Adipocyte (in vitro differentiated cells): ENCODE data around the gene PARD3.

Experiments
- DNase-seq: peaks from one replicate; pipeline ENCODE4 v3.0.0-alpha.2; 2015; ENCODE audit warnings: low read depth
- H3K27me3 ChIP-seq: replicated peaks from 2 replicates; pipeline ENCODE4 v1.7.0; 2013; ENCODE audit warnings: mild to moderate bottlenecking, low read length, moderate library complexity; ENCODE audit not compliant: control insufficient read depth, insufficient read depth
- H3K36me3 ChIP-seq: 2 replicates; pipeline ENCODE4 v1.7.0; 2013; ENCODE audit warnings: low read length, mild to moderate bottlenecking, moderate library complexity; ENCODE audit not compliant: control insufficient read depth, insufficient read depth, severe bottlenecking
- H3K4me1 ChIP-seq: 2 replicates; pipeline ENCODE4 v1.7.0; 2013; ENCODE audit warnings: mild to moderate bottlenecking, low read length, moderate library complexity; ENCODE audit not compliant: control insufficient read depth, insufficient read depth
- H3K4me3 ChIP-seq: 2 replicates; pipeline ENCODE4 v1.7.0; 2013; ENCODE audit warnings: mild to moderate bottlenecking, low read length, moderate library complexity
- H3K9ac ChIP-seq: 2 replicates; pipeline ENCODE4 v1.7.0; 2013; ENCODE audit warnings: mild to moderate bottlenecking, low read length, moderate library complexity
- H3K9me3 ChIP-seq: 2 replicates; pipeline ENCODE4 v1.7.0; 2013; ENCODE audit warnings: mild to moderate bottlenecking, low read length, moderate library complexity; ENCODE audit not compliant: control insufficient read depth

The PARD3 gene

DNA sequence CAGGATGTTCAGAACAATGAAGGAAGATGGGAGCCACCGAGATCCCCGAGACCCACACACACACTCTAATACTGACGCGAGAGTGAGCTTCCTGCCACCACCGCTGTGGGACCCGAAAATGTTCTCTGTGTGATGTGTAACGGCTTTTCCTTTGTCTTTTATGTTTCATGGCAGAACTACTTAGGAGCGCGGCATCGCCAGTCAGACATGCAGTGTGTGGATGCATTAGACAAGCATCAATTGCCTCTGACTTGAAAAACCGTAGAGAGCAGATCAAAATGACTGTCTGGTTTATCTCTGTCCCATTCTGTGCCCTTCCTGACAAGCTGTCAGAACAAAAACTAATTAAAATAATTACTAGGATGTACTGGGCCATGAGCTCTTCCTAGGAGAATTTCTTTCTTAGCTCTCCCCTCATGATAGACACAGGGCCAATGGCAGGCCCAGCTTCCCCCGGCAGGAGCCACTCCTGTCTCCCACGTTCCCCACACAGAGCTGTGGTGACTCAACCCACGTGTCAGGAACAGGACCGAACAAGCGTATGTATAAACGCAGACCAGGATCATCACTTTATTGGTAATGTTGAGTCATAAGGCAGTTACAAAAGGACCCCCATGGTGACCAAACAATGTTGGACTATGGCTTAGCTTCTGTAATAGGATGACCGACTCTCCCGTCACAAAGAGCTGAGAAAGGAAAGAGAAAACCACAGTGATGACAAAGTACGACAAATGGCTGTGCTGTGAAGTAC lies 705.0 kb downstream of the PARD3 start:
- DNase-seq = no peak
- Histone ChIP-seq H3K4me1 (peaks cover 15% of the 10 kb centered on the region), H3K27me3 (no peaks in the 10 kb centered on the region), H3K9ac (no peak overlapping the region), H3K9me3 (no peaks in the 10 kb centered on the region), H3K36me3 (no peaks in the 10 kb centered on the region), H3K4me3 (no peak overlapping the region)

DNA sequence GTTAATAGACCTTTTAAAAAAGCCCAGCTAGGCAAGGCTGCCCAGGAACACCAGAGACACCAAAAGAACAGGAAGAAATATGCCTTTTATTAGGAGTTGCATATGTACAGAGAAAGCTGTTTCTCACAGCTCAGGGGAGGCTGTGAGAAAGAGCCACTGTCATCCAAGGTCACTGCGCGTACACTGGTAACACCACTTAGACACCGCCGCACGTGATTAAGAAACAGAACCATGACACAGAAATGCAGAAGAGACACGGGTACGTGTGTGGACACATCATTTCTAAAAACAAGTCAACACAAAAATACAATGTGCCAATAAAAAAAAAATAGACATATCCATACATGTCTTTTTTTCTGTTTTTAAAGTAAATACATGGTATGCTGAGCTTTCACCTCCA lies 705.6 kb downstream of the PARD3 start:
- Histone ChIP-seq H3K4me1 (peaks cover 15% of the 10 kb centered on the region), H3K9me3 (no peaks in the 10 kb centered on the region), H3K9ac (no peak overlapping the region), H3K27me3 (no peaks in the 10 kb centered on the region), H3K4me3 (no peak overlapping the region), H3K36me3 (no peaks in the 10 kb centered on the region)
- DNase-seq = no peak

DNA sequence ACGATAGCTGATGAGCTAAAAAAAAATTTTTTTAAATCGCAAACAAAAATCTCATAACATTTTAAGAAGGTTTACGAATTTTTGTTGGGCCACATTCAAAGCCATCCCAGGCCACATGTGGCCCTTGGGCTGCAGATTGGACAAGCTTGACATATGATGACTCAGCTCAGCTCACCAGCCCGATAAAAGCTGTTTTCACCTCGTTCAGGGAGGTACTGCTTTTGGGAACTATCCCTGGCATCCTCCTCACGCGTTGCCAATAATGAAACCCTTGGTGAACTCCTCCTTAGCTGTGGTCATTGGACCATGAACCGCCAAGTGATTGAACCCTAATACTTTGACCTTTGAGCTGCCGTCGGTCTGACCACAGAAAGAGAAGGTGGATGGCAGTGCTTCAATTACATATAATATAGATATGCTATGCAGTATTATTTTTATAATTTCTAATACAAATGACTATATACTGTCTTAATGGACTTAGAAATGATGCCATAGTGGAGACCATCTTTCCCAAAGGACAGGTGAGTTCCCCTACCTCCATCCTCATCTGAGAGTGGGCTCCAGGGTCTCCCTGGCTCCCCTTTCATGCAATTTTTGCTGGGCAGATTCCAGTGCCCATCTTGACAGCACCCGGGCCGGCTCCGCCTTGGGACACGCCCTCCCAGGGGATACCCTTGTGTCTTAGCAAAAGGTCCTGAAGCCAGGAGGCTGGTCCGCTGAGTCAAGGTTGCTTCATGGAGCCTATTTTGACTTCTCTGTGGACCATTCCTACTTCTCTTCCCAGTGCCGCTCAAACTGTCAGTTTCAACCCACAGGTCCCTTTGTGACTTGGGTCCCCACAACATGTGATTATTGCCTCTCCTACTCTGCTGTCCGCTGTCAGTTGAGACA lies 707.2 kb downstream of the PARD3 start:
- peaks cover 19% of the 10 kb centered on the region for H3K4me1 ChIP-seq
- H3K4me3 ChIP-seq = no peak overlapping the region
- H3K27me3 ChIP-seq = no peaks in the 10 kb centered on the region
- H3K36me3 ChIP-seq = no peaks in the 10 kb centered on the region
- no peaks in the 10 kb centered on the region for H3K9me3 ChIP-seq
- no peak for DNase-seq
- no peak overlapping the region for H3K9ac ChIP-seq

DNA sequence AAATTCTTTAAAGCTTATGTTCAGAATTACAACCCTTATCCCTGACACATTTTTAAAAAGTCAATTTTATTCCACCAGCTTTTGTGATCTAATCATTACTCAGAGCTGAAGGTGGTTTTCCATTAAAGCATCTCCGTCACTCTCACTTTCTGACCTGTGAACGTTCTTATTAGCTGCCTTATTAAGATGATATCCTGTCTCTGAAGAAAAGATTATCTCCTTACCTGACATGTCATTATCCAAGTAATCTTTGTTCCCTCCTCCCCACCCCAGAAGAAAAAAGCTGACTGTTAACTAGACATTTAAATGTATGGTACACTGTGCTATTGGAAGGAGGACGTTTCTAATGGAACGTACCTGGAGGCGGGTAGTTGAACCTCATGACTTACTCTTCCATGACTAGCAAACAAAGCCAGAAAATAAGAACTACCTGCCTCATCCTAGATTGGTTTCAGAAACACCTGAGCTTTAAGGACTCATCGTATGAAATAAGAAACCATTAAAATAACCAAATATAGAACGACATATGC lies 708.7 kb downstream of the PARD3 start:
- Histone ChIP-seq H3K9me3 (no peaks in the 10 kb centered on the region), H3K9ac (no peak overlapping the region), H3K27me3 (no peaks in the 10 kb centered on the region), H3K36me3 (no peaks in the 10 kb centered on the region), H3K4me3 (no peak overlapping the region), H3K4me1 (peaks cover 19% of the 10 kb centered on the region)
- no peak for DNase-seq

DNA sequence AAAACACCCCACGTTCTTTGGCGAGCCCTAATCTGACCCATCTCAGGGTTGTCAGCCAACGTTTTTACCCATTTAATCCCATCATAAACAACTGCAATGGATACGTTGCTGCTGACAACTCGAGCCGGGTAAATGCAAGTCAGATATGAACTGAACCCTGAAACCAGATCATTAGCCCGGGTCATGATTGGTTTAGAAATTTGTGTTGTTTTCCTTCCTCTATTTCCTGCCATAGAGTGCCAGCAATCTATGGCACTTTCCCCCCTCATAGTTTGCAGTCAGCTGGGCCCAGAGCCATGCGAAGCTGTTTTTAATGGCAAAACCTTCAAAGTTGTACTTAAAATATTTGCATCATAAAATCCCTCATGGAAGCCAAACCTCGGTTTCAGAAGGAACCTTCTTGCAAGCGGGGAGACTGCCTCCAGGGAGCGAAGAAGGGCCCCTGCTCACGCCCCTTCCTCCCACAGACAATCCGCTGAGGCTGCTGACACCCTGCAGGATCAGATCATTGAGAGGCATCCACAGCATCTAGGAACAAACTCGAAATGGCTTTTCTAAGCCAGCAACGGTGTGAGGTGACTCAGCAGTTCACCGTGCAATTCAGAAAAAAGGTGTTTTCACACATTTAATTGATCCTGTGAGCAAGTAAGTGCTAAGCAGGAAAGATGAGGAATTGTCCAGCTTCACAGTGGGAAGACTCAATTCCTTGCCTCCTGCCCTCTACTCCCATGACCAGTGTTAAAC lies 710.1 kb downstream of the PARD3 start:
- H3K4me3 ChIP-seq = no peak overlapping the region
- H3K4me1 ChIP-seq = peaks cover 21% of the 10 kb centered on the region
- DNase-seq = no peak
- H3K9me3 ChIP-seq = no peaks in the 10 kb centered on the region
- H3K36me3 ChIP-seq = no peaks in the 10 kb centered on the region
- H3K27me3 ChIP-seq = no peaks in the 10 kb centered on the region
- H3K9ac ChIP-seq = no peak overlapping the region

DNA sequence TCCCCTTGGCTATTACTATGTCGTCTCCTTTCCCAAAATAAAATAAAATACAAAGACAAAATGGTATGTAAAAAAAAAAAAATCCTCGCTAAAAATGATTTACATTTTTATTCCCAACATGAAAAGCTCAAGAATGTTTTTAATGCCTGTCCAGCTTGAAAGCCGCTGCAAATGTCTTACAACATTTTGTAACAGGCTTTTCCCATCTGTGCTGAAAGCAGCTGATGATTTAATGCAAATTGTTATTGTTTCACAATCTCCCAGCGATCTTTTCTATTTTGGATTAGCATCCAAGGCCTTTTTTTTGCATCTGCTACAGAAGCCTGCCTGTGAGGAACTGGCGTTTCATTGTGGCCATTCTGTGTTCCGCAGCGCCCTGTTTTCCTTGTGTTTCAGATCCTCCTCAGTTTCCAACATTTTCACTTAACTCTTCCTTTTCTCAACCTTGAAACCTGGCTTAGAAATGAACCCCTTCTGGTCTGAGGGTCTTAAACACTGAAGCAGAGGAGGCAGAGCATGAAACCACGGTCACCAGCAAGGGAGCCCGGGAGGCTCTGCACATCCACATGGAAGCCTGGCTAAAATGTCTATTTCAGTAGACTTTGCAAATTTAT lies 712.1 kb downstream of the PARD3 start:
- Histone ChIP-seq H3K36me3 (no peaks in the 10 kb centered on the region), H3K9ac (peak overlapping the region; percentile 82), H3K27me3 (no peaks in the 10 kb centered on the region), H3K4me3 (peak overlapping the region; percentile 70), H3K4me1 (peaks cover 21% of the 10 kb centered on the region), H3K9me3 (no peaks in the 10 kb centered on the region)
- DNase-seq = peak; percentile 86

DNA sequence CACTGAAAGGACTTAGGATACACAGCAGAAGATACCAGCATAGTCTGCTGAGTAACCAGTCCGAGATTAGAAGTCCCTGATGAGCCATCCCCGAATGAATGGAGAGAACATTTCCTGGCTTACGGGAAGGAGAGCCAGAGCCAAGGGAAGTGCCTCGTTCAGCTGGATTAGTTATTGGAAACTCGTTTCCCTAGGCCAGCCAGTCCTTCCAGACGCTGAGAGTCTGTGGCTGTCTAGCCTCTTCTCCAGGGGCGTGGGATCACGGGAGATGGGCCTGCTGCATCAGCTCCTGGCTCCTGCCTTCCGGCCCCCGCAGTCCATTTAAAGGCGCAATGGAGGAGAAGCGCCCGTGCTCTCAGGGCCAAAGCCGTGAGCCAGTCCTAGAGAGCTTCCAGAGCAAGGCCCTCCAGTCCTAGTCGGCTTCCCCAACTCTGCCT lies 712.8 kb downstream of the PARD3 start:
- no peaks in the 10 kb centered on the region for H3K9me3 ChIP-seq
- peak; percentile 51 for DNase-seq
- peak overlapping the region; percentile 70 for H3K4me3 ChIP-seq
- H3K9ac ChIP-seq = peak overlapping the region; percentile 82
- peaks cover 21% of the 10 kb centered on the region for H3K4me1 ChIP-seq
- no peaks in the 10 kb centered on the region for H3K27me3 ChIP-seq
- H3K36me3 ChIP-seq = no peaks in the 10 kb centered on the region

DNA sequence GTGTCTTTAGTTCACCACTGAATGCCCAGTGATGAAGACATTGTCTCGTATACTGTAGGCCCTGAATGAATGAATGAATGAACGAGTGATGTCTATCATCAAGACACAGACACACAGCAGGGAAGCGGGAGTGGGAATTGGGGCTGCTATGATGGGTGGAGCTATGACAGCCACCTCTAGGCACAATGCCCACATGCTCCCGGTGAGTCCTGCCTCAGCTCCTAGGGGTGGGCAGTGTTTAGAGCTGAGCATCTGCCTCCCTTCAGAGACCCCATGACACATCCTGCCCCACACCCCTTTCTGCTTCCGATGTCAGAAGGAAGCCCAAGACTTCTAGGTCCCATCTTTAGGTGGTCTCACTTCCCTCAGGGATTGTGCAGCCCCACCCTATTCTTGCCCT lies 714.1 kb downstream of the PARD3 start:
- no peaks in the 10 kb centered on the region for H3K27me3 ChIP-seq
- H3K9ac ChIP-seq = no peak overlapping the region
- H3K4me3 ChIP-seq = no peak overlapping the region
- peaks cover 21% of the 10 kb centered on the region for H3K4me1 ChIP-seq
- no peak for DNase-seq
- peaks cover under 1% of the 10 kb centered on the region for H3K9me3 ChIP-seq
- H3K36me3 ChIP-seq = no peaks in the 10 kb centered on the region

DNA sequence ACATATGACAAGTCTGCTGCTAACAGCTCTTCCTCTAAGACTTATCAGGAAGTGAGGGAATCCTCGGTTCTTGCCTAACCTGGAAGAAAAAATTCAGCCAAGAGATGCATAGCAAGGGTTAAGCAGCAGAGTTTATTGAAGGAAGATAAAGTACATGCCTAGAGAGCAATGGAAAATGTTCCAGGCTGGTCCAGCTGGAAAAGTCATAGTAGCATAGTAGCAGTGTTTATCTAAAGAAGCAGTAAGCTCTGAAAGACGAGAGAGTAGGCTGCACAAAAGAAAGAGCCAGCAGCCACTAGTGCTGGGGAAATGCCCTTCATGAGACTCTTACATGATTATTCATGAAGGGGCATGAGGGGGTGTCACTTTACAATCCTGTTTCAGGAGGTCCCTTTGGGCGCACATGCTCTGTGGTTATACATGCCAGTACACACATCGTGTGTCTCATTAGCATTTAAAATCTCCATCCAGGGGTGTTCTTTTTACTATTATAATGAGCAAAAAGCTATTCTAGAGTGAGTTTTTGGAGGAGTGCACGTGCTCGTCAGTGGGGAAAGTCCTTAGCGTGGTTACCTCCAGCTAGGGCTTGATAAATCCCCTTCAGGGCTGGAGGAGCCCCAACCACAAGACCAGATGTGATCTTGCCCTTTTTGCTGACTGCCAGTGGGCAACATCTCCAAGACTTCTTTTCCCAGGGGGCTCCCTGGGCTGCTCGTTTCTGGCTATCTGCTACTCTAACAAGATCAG lies 716.1 kb downstream of the PARD3 start:
- no peak overlapping the region for H3K4me3 ChIP-seq
- no peaks in the 10 kb centered on the region for H3K27me3 ChIP-seq
- peaks cover 19% of the 10 kb centered on the region for H3K9me3 ChIP-seq
- peaks cover 21% of the 10 kb centered on the region for H3K4me1 ChIP-seq
- no peak for DNase-seq
- no peak overlapping the region for H3K9ac ChIP-seq
- no peaks in the 10 kb centered on the region for H3K36me3 ChIP-seq

DNA sequence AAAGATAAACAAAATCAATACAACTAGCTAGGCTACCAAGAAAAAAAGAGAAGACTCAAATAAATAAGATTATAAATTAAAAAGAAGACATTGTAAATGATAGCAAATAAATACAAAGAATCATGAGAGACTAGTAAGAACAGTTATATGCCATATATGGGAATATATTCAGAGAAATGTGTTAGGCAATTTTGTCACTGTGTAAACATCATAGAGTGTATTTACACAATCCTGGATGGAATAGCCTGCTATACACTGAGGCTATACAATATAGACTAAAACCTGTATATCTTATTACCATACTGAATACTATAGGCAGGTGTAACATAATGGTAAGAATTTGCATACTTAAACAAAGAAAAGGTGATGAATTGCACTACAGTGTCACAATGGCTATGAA lies 717.4 kb downstream of the PARD3 start:
- Histone ChIP-seq H3K4me3 (no peak overlapping the region), H3K9ac (no peak overlapping the region), H3K27me3 (no peaks in the 10 kb centered on the region), H3K9me3 (peaks cover 19% of the 10 kb centered on the region), H3K4me1 (peaks cover 23% of the 10 kb centered on the region), H3K36me3 (no peaks in the 10 kb centered on the region)
- no peak for DNase-seq
